PC-9 (cell line): Measurements from ENCODE around the gene HES3. TPM values are rescaled to one million over a fixed set of nuclear protein-coding genes. Genes with fewer than 3 reads are reported as not detected.

ENCODE experiments used
- BruUV-seq: library from RNA; stranded (reverse); fragments of 400-500 nt; replicated peaks from 2 replicates; lab custom pipeline; 2021; lab: Mats Ljungman, UMichigan
- CTCF ChIA-PET: fragments of 300-600 bp; sonication (Branson Sonifier 250); formaldehyde crosslinking; loops from one replicate; lab custom pipeline; 2022; ENCODE audit warnings: antibody characterized with exemption; lab: Charles Lee
- POLR2A ChIA-PET: fragments of 300-600 bp; sonication (Branson Sonifier 250); formaldehyde crosslinking; loops from one replicate; lab custom pipeline; 2022; ENCODE audit warnings: antibody characterized with exemption; ENCODE audit not compliant: unreplicated experiment; lab: Charles Lee
- DNase-seq, 2 experiments: peaks; one replicate each; pipeline versions ENCODE4 v3.0.0 to v3.0.0-alpha.2; 2015 to 2022; ENCODE audit warnings: mixed read lengths in 1 of 2
- H2AFZ ChIP-seq: fragments of 200-600 bp; sonication (generic); 2 replicates; pipeline ENCODE4 v1.8.1; 2017; ENCODE audit warnings: antibody characterized with exemption
- H3F3A ChIP-seq: fragments of 200-600 bp; sonication (generic); 2 replicates; pipeline ENCODE4 v1.8.1; 2017; ENCODE audit warnings: antibody characterized with exemption, mild to moderate bottlenecking, low read depth; ENCODE audit not compliant: insufficient read depth
- H3K27ac ChIP-seq: fragments of 200-600 bp; sonication (generic); 2 replicates; pipeline ENCODE4 v1.6.1; 2016; ENCODE audit warnings: mixed run types
- H3K27me3 ChIP-seq: fragments of 200-600 bp; sonication (generic); 2 replicates; pipeline ENCODE4 v1.6.1; 2016; ENCODE audit warnings: low read depth, mixed run types; ENCODE audit not compliant: insufficient read depth
- H3K36me3 ChIP-seq: fragments of 200-600 bp; sonication (generic); 2 replicates; pipeline ENCODE4 v1.6.1; 2016; ENCODE audit warnings: low read depth, mixed run types
- H3K4me1 ChIP-seq: fragments of 200-600 bp; sonication (generic); replicated peaks from 2 replicates; pipeline ENCODE4 v1.6.1; 2016; ENCODE audit warnings: mixed run types; ENCODE audit not compliant: insufficient read depth
- H3K4me2 ChIP-seq: fragments of 200-600 bp; sonication (generic); 2 replicates; pipeline ENCODE4 v1.6.1; 2017; ENCODE audit warnings: mixed run types
- H3K4me3 ChIP-seq: fragments of 200-600 bp; sonication (generic); 2 replicates; pipeline ENCODE4 v1.6.1; 2016; ENCODE audit warnings: mixed run types
- H3K79me2 ChIP-seq: fragments of 200-600 bp; sonication (generic); 2 replicates; pipeline ENCODE4 v1.6.1; 2017; ENCODE audit warnings: low read depth, mixed run types
- H3K9me2 ChIP-seq: fragments of 200-600 bp; sonication (generic); 2 replicates; pipeline ENCODE4 v1.8.1; 2017; ENCODE audit warnings: mild to moderate bottlenecking; ENCODE audit not compliant: insufficient read depth
- H3K9me3 ChIP-seq: fragments of 200-600 bp; sonication (generic); 2 replicates; pipeline ENCODE4 v1.8.1; 2016; ENCODE audit warnings: low read depth; ENCODE audit not compliant: insufficient read depth
- H4K20me1 ChIP-seq: fragments of 200-600 bp; sonication (generic); 2 replicates; pipeline ENCODE4 v1.8.1; 2017; ENCODE audit not compliant: insufficient read depth
- CTCF ChIP-seq: fragments of 200-600 bp; sonication (generic); conservative IDR thresholded peaks from 2 replicates; pipeline ENCODE4 v1.6.1; 2017; ENCODE audit warnings: mixed run types, antibody characterized with exemption, mild to moderate bottlenecking, moderate library complexity
- EZH2 ChIP-seq: fragments of 200-600 bp; sonication (generic); IDR thresholded peaks from 2 replicates; pipeline ENCODE4 v1.8.0; 2017; ENCODE audit warnings: antibody characterized with exemption, low read depth
- intact Hi-C: fragments of 100-400 bp; cut with micrococcal nuclease; formaldehyde crosslinking; loops from one replicate; pipeline ENCODE4 v1.10.0; 2022; ENCODE audit not compliant: unreplicated experiment
- total RNA-seq: library from RNA; stranded (reverse); gene quantifications from 2 replicates; pipeline ENCODE4 v1.2.3, GENCODE V29; 2021

Gene HES3
- total RNA-seq, 1 experiment from 2014 or later: not detected

DNA sequence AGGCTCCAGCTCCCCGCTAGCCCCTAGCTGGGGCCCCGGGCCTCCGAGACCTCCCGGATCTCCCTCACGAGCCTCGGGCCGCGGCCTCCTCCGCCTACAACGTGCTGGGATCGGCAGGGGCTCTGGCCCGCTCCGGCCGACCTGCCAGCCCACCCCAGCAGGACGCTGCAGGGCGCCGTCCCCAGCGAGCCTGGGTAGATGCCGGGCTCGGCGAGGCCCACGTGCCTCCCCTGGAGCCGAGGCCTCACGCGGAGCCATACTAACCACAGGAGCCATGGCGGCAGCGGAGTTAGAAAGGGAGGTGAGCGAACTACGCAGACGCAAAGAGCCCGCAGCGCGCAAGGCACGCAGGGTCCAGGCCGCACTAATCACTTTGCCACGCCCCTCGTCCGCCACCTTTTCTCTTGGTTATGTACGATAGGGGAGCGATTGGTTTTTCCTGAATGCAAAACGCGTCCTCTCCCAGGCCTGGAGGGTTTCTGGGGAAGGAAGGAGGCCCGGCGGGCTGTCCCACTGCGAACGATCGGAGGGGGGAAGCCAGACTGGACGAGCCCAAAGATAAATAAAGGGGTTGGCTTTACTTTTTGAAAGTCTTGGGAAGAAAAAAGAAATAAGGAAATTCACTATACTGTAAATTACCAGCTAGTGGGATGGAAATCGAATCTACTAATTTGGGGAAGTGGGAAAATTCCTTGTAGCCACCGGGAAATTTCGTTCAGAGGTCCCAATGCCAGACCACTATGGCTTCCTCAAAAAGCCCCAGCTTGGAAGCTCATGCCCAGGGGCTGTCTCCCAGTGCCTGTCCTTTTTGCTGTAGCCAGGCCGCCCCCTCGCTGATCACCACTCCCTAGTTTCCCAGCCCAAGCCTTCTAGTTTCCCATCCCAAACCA is 44.4 kb upstream of the HES3 start, which contains the start of gene RPL22:
RPL22 (minus strand) TSS at position 298 of the 890 bp plus-strand sequence; CDS start at position 276, 22 bp downstream.
- Histone ChIP-seq H3K27me3 (no peaks in the 10 kb centered on the region), H2AFZ (peak within 1 kb of the TSS; percentile 79), H3K36me3 (peaks cover 14% of the 10 kb centered on the region), H3K4me2 (peak within 1 kb of the TSS; percentile 96), H4K20me1 (peaks cover 25% of the 10 kb centered on the region; the same call in 1 of the 2 replicates), H3K9me2 (no peaks in the 10 kb centered on the region), H3K79me2 (peaks cover 51% of the 10 kb centered on the region), H3K4me3 (peak within 1 kb of the TSS; percentile 90), H3K27ac (peak within 1 kb of the TSS; percentile 66), H3K4me1 (peaks cover 19% of the 10 kb centered on the region), H3F3A (peaks cover 11% of the 10 kb centered on the region), H3K9me3 (no peaks in the 10 kb centered on the region)
- TSS peak; percentile 36 for BruUV-seq
- ChIA-PET CTCF (interaction anchor here (0.6 kb wide), 1 partner anchor 157 kb away, joined by 6 read pairs; no protein-coding TSS in a partner anchor), POLR2A (no interaction called here)
- intact Hi-C loops: no loop called here
- peak; percentile 92 to 95 for DNase-seq
- TF ChIP-seq EZH2: no peak
- TF ChIP-seq CTCF: no peak

DNA sequence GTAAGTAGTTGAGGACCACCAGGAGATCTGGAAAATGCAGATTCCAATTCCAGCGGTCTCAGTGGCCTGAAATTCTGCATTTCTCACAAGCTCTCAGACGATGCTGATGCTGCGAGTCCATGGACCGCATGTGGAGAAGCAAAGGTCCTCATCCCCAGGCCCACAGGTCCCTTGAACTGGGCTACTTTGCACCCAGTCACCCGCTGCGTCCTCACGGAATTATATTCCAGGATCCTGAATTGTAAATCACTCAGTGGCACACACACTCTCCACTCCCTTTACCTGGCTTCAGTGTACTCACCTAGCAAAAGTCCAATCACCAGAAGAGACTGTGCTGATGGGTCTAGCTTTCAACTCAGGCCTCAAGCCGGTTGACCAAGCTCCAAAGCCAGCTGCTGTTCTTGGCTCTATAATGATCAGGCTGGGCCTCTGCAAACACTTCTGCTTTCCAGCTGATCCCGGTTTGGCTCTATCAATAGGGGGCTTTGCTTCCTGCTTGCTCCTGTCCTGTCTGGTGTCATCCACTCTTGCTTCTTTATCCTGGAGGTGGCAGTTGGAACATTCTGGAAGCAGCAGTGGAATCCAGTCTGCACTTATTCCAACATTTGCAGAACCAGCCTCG is 43.7 kb upstream of the HES3 start:
- TF ChIP-seq CTCF (no peak), EZH2 (no peak)
- H4K20me1 ChIP-seq: peaks cover 22% of the 10 kb centered on the region; the same call in 1 of the 2 replicates
- ChIA-PET CTCF (interaction anchor here (0.6 to 0.7 kb wide), 2 partner anchors 44 to 157 kb away, joined by 3 to 6 read pairs; no protein-coding TSS in a partner anchor), POLR2A (no interaction called here)
- peaks cover 24% of the 10 kb centered on the region for H3K4me1 ChIP-seq
- DNase-seq: no peak
- peak overlapping the region; percentile 66 for H3K27ac ChIP-seq
- H3K27me3 ChIP-seq: no peaks in the 10 kb centered on the region
- peaks cover 45% of the 10 kb centered on the region for H3K79me2 ChIP-seq
- H3K36me3 ChIP-seq: peaks cover 14% of the 10 kb centered on the region
- no TSS peak for BruUV-seq
- H3F3A ChIP-seq: peaks cover 11% of the 10 kb centered on the region
- intact Hi-C loops: no loop called here
- no peaks in the 10 kb centered on the region for H3K9me2 ChIP-seq
- no peaks in the 10 kb centered on the region for H3K9me3 ChIP-seq
- peak overlapping the region; percentile 90 for H3K4me3 ChIP-seq
- H2AFZ ChIP-seq: peak overlapping the region; percentile 79
- H3K4me2 ChIP-seq: peak overlapping the region; percentile 96

DNA sequence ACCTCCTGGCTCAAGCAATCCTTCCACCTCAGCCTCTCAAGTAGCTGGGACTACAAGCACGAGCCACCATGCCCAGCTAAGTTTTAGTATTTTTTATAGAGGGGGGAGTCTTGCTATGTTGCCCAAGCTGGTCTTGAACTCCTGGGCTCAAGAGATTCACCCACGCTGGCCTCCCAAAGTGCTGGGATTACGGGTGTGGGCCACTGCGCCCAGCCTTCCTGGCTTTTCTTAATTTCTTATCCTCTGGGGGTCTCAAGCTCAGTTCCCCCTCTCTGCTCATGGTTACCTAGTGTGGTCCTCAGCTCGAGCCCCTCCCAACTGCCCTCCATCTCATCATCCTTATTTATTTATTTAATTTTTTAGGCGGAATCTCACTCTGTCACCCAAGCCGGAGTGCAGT is 41.7 kb upstream of the HES3 start:
- DNase-seq: no peak
- Histone ChIP-seq H3K79me2 (peaks cover 36% of the 10 kb centered on the region), H2AFZ (no peak overlapping the region), H3K27ac (no peak overlapping the region), H3K4me2 (no peak overlapping the region), H3K9me2 (no peaks in the 10 kb centered on the region), H3K9me3 (no peaks in the 10 kb centered on the region), H4K20me1 (peaks cover 9% of the 10 kb centered on the region; the same call in 1 of the 2 replicates), H3K27me3 (no peaks in the 10 kb centered on the region), H3K4me3 (no peak overlapping the region), H3K4me1 (peaks cover 21% of the 10 kb centered on the region), H3F3A (peaks cover 9% of the 10 kb centered on the region; the same call in 1 of the 2 replicates), H3K36me3 (peaks cover 7% of the 10 kb centered on the region; the same call in 1 of the 2 replicates)
- CTCF ChIA-PET: no interaction called here
- intact Hi-C loops: no loop called here
- TF ChIP-seq EZH2: no peak
- TF ChIP-seq CTCF: no peak
- POLR2A ChIA-PET: interaction anchor here (0.5 kb wide), 1 partner anchor 42 kb away, joined by 10 read pairs; the partner anchor contains the start of gene HES3
- no TSS peak for BruUV-seq
